Osteoblast (primary cell): ENCODE results near the gene CORIN. TPM values are rescaled to one million over a fixed set of nuclear protein-coding genes. Genes with fewer than 3 reads are reported as not detected.
"Not testable (repeated sequence)": the region's sequence is repeated elsewhere in the genome, so short reads cannot be mapped to it uniquely, and the experiment has no call there.

ENCODE experiments used
- DNase-seq: peaks from one replicate; pipeline ENCODE4 v3.0.0; 2011; ENCODE audit warnings: low spot score, mixed read lengths; ENCODE audit not compliant: insufficient read length; ENCODE audit errors: missing footprints
- H2AFZ ChIP-seq: 2 replicates; pipeline ENCODE4 v1.6.0; 2011; ENCODE audit warnings: mild to moderate bottlenecking, low read length
- H3K27ac ChIP-seq: 2 replicates; pipeline ENCODE4 v1.5.1; 2011; ENCODE audit warnings: mild to moderate bottlenecking, low read depth, low read length, moderate library complexity
- H3K27me3 ChIP-seq: 2 replicates; pipeline ENCODE4 v1.6.0; 2012; ENCODE audit warnings: mild to moderate bottlenecking, control low read depth, inconsistent platforms, low read length, moderate library complexity; ENCODE audit not compliant: insufficient read depth
- H3K36me3 ChIP-seq: 2 replicates; pipeline ENCODE4 v1.5.1; 2011; ENCODE audit warnings: mild to moderate bottlenecking, low read length, control low read depth, moderate library complexity; ENCODE audit not compliant: insufficient read depth
- H3K4me1 ChIP-seq: 2 replicates; pipeline ENCODE4 v1.5.1; 2011; ENCODE audit warnings: mild to moderate bottlenecking, low read length, control low read depth, moderate library complexity; ENCODE audit not compliant: insufficient read depth
- H3K4me2 ChIP-seq: 2 replicates; pipeline ENCODE4 v1.6.0; 2011; ENCODE audit warnings: mild to moderate bottlenecking, low read length; ENCODE audit not compliant: insufficient read depth
- H3K4me3 ChIP-seq: fragments of 200-600 bp; sonication (generic); 3 replicates; pipeline ENCODE4 v1.5.1; 2012; ENCODE audit warnings: mild to moderate bottlenecking, low read length, inconsistent platforms; ENCODE audit not compliant: insufficient read depth
- H3K79me2 ChIP-seq: 2 replicates; pipeline ENCODE4 v1.6.0; 2012; ENCODE audit warnings: mild to moderate bottlenecking, low read length, control low read depth, inconsistent platforms; ENCODE audit not compliant: insufficient read depth
- H3K9me3 ChIP-seq: 2 replicates; pipeline ENCODE4 v1.5.1; 2011; ENCODE audit warnings: low read depth, low read length, control low read depth
- H4K20me1 ChIP-seq: 2 replicates; pipeline ENCODE4 v1.6.0; 2012; ENCODE audit warnings: mild to moderate bottlenecking, low read length, control low read depth; ENCODE audit not compliant: insufficient read depth
- total RNA-seq: library from RNA; depleted of rRNA; stranded (reverse); fragments of >200 nt; gene quantifications from 2 replicates; pipeline ENCODE4 v1.2.3, GENCODE V29; 2012
- TF ChIP-seq, protein P1 (sequence below): IDR thresholded peaks from 2 replicates; pipeline ENCODE4 v1.5.1; 2011; ENCODE audit warnings: mild to moderate bottlenecking, low read depth, low read length, moderate library complexity; ENCODE audit errors: extremely low read depth

CORIN gene
- total RNA-seq, 1 donor = 0.36 TPM

DNA sequence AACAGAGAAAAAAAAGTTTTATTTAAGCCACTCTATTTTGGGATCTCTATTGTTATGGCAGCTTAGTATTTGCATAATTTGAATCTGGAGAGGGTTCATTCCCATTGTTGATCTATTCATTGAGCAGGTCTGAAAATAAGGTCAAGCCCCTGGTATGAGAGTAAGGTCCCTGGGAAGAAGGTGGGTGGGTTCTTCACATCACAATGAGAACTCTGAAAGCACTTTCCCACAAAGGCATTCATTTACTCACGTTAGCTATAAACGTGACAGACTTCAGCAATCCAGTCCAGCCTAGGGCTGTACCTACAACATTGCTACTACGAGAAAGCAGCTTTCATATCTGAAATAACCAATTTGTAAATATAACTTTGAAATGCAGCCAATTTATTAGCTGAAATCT lies 126.2 kb downstream of the CORIN start:
- H3K27ac ChIP-seq = no peak overlapping the region
- H3K79me2 ChIP-seq = no peaks in the 10 kb centered on the region
- H3K4me3 ChIP-seq = no peak overlapping the region
- H4K20me1 ChIP-seq = no peaks in the 10 kb centered on the region
- no peaks in the 10 kb centered on the region for H3K36me3 ChIP-seq
- TF ChIP-seq, protein P1, sequence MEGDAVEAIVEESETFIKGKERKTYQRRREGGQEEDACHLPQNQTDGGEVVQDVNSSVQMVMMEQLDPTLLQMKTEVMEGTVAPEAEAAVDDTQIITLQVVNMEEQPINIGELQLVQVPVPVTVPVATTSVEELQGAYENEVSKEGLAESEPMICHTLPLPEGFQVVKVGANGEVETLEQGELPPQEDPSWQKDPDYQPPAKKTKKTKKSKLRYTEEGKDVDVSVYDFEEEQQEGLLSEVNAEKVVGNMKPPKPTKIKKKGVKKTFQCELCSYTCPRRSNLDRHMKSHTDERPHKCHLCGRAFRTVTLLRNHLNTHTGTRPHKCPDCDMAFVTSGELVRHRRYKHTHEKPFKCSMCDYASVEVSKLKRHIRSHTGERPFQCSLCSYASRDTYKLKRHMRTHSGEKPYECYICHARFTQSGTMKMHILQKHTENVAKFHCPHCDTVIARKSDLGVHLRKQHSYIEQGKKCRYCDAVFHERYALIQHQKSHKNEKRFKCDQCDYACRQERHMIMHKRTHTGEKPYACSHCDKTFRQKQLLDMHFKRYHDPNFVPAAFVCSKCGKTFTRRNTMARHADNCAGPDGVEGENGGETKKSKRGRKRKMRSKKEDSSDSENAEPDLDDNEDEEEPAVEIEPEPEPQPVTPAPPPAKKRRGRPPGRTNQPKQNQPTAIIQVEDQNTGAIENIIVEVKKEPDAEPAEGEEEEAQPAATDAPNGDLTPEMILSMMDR = no peak
- DNase-seq = no peak
- H3K4me2 ChIP-seq = no peak overlapping the region
- H3K9me3 ChIP-seq = no peaks in the 10 kb centered on the region
- H3K4me1 ChIP-seq = no peaks in the 10 kb centered on the region
- H3K27me3 ChIP-seq = peaks cover 18% of the 10 kb centered on the region
- no peak overlapping the region for H2AFZ ChIP-seq

DNA sequence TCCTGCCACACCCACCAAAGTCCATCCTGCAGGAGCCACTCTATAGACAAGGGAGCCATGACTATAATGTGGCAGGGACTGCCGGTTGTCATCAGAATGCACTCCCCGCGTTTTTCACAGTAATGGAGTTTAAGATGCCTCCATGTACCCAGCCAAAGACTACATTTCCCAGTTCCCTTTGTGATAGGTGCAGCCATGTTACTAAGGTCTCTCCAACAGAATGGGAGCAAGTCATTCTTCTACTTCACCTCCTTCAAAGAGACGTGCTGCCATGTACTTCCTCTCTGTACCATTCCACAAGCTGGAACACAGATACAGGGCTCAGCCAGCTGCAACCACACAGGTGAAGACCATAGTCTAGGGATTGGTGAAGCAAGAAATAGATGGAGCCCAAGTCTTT lies 126.7 kb downstream of the CORIN start:
- H4K20me1 ChIP-seq = no peaks in the 10 kb centered on the region
- H3K4me3 ChIP-seq = no peak overlapping the region
- no peaks in the 10 kb centered on the region for H3K9me3 ChIP-seq
- TF ChIP-seq, protein P1 = no peak
- H3K79me2 ChIP-seq = no peaks in the 10 kb centered on the region
- no peak overlapping the region for H3K4me2 ChIP-seq
- peaks cover 18% of the 10 kb centered on the region for H3K27me3 ChIP-seq
- H3K4me1 ChIP-seq = no peaks in the 10 kb centered on the region
- H3K27ac ChIP-seq = no peak overlapping the region
- no peak overlapping the region for H2AFZ ChIP-seq
- no peak for DNase-seq
- H3K36me3 ChIP-seq = no peaks in the 10 kb centered on the region

DNA sequence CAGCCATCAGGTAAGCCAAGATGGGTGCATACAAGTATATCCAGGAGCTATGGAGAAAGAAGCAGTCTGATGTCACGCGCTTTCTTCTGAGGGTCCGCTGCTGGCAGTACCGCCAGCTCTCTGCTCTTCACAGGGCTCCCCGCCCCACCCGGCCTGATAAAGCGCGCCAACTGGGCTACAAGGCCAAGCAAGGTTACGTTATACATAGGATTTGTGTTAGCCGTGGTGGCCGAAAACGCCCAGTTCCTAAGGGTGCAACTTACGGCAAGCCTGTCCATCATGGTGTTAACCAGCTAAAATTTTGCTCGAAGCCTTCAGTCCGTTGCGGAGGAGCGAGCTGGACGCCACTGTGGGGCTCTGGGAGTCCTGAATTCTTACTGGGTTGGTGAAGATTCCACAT lies 131.5 kb downstream of the CORIN start:
- H3K9me3 ChIP-seq, H3K79me2 ChIP-seq, H3K36me3 ChIP-seq, H4K20me1 ChIP-seq, H3K4me2 ChIP-seq, H3K4me3 ChIP-seq, H3K4me1 ChIP-seq, DNase-seq, H3K27ac ChIP-seq, H2AFZ ChIP-seq: not testable (repeated sequence)
- H3K27me3 ChIP-seq = peaks cover 19% of the 10 kb centered on the region

- Histone ChIP-seq H3K9me3 (no peaks in the 10 kb centered on the region), H3K27me3 (peaks cover 20% of the 10 kb centered on the region), H4K20me1 (no peaks in the 10 kb centered on the region), H3K4me2 (no peak overlapping the region), H3K4me1 (no peaks in the 10 kb centered on the region), H3K36me3 (no peaks in the 10 kb centered on the region), H2AFZ (no peak overlapping the region), H3K79me2 (no peaks in the 10 kb centered on the region), H3K4me3 (no peak overlapping the region), H3K27ac (no peak overlapping the region)
- DNase-seq = no peak
- TF ChIP-seq, protein P1 = peak; percentile 52
Measured at GRCh38 chr4:47705326-47705981, 132.4 kb downstream of the CORIN start.
